GM15510 (cell line): ENCODE data around the gene SMAGP.

Experiments used
- POLR2A ChIP-seq: IDR thresholded peaks from 3 replicates; pipeline ENCODE4 v1.6.1; 2011; ENCODE audit warnings: borderline replicate concordance; ENCODE audit not compliant: insufficient read length; ENCODE audit errors: extremely low read depth

The SMAGP gene

GRCh38 chr12:51264297-51264696, 5.9 kb downstream of the SMAGP start:
- TF ChIP-seq POLR2A, result no peak

DNA sequence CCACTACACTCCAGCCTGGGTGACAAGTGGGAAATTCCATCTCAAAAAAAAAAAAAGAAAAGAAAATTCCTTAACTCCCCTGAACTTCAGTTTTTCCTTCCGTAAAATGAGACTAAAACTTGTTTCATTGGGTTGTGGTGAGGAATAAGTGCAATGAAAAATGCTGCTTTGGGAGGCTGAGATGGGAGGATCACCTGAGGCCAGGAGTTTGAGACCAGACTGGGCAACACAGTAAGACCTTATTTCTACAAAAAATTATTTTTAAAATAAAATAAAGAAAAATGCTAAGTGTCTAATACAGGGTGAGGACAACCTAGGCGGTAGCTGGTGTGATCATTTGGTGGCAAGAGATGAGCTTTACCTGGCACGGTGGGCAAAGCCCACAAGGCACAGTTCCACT, 6.9 kb downstream of the SMAGP start:
- TF ChIP-seq POLR2A, result no peak

DNA sequence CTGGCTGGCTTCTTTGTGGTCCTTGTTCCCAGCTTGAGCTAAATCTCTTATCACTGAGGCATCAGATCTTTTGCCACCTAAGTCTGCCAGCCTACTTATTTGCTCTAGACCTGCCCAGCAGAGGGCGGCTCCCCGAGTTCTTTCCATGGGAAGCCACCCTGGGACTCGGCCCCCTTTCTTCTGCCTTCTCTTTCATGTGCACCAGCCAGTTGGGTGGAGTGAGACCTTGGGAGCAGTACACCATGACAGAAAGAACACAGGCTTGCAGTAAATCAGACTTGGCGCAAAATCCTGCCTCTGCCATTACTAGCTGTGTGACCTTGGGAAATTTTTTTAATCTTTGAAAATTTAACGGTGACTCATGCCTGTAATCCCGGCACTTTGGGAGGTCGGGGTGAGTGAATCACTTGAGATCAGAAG, 7.4 kb downstream of the SMAGP start:
- no peak for TF ChIP-seq POLR2A

GRCh38 chr12:51254536-51254935, 15.7 kb downstream of the SMAGP start:
- TF ChIP-seq POLR2A, result no peak

- no peak for TF ChIP-seq POLR2A
Observed at GRCh38 chr12:51253276-51253675, 16.9 kb downstream of the SMAGP start.

DNA sequence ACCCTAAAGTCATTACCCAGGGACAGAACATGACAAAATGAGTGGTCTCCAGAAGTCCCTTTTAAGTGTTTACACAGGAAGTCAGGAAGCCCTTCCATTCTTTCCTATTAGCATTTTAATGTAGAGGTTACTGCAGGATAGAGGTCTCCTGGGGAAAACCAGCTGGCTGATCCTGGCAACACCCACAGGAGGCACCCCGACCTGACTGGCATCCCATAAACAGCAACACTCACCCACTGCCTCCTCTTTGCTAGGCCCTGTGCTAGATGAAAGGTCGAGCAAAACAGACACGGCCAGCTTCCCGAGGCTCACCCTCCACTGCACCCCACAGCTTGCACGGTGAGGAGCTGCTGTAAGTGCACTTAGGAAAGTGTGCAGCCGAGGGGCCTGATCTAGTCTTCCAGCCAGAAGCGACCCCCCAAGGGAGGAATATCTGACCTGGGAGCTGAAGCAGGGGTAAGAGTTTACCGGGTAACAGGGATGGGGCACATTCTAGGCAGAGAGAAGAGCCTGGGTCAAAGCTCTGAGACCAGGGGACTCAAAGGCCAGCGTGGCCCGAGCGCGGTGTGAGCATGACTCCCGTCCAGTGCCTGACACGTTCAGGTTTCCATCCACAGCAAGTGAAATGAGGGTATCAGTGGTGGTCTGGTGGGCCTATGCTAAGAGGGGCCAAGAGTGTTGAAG, 22.6 kb downstream of the SMAGP start:
- TF ChIP-seq POLR2A, result no peak

DNA sequence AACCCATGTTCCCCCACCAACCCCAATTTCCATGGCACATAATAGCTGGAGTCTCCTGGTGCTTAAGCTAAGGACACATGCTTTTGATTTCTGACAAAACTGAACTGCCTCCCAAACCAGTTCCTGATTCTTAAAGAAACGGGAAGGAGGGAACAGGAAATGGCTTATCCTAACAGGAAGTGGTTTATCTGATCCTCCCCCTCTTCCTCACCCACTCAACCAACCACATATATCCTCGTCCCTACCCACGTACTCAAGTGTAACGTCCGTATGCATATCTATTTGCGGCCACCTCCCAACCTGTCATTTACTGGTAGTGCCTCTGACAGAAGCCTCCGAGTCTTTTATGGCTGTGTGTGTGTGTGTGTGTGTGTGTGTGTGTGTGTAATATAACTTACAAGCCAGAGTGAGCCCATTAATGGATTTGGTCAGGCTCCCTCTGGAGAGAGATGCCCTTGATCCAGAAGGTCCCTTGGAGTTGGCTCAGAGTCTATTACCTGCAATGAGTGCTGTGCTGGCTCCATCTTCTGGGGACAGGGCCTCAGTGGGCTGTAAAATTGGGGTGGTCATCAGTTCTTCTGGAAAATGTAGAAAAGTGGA, 23.9 kb downstream of the SMAGP start:
- no peak for TF ChIP-seq POLR2A

DNA sequence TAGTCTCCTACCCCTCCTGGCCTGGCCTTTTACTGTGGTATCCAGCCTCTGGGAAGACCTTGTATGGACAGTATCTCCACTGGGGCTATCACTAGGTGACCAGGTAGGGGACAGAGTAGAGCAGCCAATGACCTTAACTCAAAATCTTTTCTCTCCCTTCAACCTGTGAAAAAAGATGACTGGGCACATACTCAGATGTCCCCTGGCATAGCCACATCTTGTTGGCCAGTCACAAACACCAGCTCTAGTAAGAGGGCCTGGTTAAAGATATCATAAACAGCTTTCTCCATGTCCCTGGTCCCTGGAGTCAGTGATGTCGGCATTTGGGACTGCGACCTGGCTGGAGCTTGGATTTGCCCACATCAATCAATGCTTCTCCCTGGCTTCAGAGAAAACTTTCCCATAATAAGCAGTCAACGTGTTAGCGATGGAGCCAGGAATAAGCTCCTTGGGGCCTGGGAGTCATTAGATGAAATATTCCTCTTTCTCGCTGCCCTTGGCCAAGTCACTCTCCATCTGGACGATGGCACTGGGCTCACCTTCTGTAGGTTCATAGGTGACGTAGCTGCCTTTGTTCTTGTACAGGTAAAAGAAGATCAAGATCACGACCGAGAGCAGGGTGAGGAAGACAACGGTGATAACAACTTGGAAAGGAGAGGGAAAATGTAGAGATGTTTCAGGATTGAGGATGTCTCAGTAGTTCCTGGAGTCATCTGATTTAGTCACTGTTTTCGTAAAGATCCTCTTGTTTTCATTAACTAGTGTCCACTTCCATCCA, 24.6 kb downstream of the SMAGP start:
- TF ChIP-seq POLR2A, result no peak

DNA sequence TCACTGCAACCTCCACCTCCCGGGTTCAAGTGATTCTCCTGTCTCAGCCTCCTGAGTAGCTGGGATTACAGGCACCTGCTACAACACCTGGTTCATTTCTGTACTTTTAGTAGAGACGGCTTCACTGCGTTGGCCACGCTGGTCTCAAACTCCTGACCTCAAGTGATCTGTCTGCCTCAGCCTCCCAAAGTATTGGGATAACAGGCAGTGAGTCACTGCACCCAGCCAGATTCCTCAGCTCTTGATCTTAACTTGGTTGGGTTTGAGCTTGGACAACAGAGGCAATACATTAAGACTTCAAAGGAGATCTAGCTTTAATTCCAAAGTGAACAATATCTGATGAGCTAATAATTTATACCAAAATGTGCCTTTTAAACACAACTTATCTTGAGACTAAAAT, 25.9 kb downstream of the SMAGP start:
- TF ChIP-seq POLR2A, result no peak

GRCh38 chr12:51242876-51243275, 27.3 kb downstream of the SMAGP start:
- TF ChIP-seq POLR2A, result no peak

DNA sequence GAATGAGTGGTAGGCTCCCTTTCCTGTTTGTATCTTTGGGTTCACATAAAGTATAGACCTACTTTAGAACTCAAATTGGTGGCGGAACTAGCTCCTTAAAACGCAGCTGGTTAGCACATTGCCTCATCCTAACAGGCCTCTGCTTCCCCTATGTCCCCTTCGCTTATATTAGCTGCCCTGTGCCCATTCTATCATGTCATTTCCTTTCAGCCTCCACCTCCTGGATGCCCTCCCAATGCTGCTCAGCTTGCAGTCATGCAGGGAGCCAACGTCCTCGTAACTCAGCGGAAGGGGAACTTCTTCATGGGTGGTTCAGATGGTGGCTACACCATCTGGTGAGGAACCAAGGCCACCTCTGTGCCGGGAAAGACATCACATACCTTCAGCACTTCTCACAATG, 28.1 kb downstream of the SMAGP start:
- TF ChIP-seq POLR2A, result no peak

DNA sequence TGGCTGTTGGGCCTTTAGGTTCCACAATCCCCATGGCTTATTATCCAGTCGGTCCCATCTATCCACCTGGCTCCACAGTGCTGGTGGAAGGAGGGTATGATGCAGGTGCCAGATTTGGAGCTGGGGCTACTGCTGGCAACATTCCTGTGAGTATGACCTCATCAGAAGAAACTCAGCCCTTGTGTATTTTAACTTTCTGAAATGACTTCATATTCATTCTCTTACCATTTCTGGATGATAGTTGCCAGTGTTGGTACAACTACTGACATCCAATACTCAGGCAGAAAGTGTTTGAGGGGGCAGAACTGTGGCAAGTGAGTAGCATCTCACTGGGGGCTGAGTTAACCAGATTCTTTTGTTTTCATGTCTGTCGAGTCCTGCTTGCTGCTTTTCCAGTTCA, 29.2 kb downstream of the SMAGP start:
- TF ChIP-seq POLR2A, result no peak

DNA sequence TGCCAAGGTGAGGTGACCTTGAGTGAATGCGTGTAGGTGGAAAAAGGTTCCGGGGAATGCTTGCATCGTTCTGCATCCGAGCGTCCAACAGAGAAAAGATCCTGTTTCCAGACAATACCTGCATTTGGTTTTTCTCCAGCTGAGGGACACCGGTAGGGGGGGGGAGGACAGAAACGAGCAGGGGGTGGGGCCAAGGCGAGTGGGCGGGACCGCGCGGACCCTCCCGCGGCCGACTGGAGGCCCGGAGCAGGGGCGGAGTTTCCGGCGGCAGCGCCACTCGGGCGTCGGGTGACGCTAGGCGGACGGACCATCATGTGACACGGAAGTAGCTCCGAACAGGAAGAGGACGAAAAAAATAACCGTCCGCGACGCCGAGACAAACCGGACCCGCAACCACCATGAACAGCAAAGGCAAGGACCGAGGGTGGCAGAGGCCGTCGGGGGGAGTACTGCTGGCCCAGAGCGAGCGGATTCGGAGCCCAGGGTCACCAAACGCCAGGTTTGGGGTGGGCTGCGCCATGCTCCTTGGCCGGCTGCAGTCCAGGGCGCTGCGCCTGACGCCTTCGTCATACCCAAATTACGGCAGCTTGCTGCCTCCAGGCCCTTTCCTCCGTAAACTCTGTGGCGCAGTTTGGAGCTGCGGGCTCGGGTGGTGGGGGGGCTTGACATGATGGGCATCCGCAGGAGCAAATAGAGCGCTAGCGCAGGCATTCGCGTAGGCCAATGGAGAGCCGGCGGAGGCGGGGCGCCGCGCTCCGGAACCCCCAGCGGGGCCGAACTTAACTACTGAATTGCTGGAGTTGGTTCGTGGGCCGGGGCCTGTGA, 31.5 kb downstream of the SMAGP start, which contains the start of gene DAZAP2:
DAZAP2 (plus strand) TSS at position 317 of the 825 bp plus-strand sequence; CDS start at position 399, 82 bp downstream.
- TF ChIP-seq POLR2A, result peak; percentile 87

GRCh38 chr12:51238037-51238509, 32.1 kb downstream of the SMAGP start:
- TF ChIP-seq POLR2A, result no peak

DNA sequence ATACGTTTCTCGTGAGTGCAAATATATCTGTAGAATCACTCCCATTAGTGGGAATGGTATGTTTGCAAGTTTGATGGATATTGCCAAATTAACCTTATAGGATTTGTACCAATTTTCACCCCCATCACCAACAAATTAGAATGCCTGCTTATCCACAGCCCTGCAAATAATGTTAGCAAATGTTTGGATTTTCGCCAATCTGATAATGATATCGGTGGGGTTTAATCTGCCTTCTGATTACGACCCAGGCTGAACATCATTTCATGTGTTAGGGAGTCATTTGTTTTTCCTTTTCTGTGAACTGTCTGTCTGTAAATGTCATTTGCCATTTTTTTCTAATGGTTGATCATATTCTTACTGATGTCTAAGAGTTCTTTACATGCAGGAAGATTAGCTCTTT, 35.7 kb downstream of the SMAGP start:
- no peak for TF ChIP-seq POLR2A
